Right lung (tissue), 5 donors: ENCODE data around the gene FAM161B. TPM values are rescaled to one million over a fixed set of nuclear protein-coding genes. Genes with fewer than 3 reads are reported as not detected.
"Not testable (repeated sequence)": the region's sequence is repeated elsewhere in the genome, so short reads cannot be mapped to it uniquely, and the experiment has no call there.

Experiments used
- DNase-seq, 2 donors: peaks; one replicate each; pipeline ENCODE4 v3.0.0-alpha.2; 2013
- polyA plus RNA-seq, 5 donors: library from polyadenylated mRNA; unstranded; fragments of 120-200 nt; gene quantifications; one replicate each; pipeline versions ENCODE4 v1.2.1 to v1.2.3, GENCODE V29; 2013; ENCODE audit warnings: inconsistent platforms in 1 of 5, low replicate concordance in 1 of 5; ENCODE audit not compliant: insufficient read length in 5 of 5, insufficient read depth in 1 of 5

Gene FAM161B
- polyA plus RNA-seq, 5 donors: 10.6 to 14.9 (median 13.3) TPM

DNA sequence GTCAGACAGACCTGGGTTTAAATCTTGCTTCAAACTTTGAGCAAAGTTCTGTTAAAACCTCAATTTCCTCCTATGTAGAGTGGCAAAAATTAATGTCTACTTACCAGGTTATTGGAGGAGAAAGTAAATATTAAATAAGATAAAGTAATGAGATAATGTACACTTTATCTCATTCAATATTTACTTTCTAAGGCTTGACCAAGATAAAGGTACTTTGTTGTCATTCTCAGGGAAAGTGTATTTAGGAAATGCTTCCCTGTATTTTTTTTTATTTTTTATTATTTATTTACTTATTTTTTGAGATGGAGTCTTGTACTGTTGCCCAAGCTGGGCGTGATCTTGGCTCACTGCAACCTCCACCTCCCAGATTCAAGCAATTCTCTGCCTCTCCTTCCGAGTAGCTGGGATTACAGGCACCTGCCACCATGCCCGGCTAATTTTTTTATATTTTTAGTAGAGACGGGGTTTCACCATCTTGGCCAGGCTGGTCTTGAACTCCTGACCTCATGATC is 4.7 kb downstream of the FAM161B start:
- no peak for DNase-seq

DNA sequence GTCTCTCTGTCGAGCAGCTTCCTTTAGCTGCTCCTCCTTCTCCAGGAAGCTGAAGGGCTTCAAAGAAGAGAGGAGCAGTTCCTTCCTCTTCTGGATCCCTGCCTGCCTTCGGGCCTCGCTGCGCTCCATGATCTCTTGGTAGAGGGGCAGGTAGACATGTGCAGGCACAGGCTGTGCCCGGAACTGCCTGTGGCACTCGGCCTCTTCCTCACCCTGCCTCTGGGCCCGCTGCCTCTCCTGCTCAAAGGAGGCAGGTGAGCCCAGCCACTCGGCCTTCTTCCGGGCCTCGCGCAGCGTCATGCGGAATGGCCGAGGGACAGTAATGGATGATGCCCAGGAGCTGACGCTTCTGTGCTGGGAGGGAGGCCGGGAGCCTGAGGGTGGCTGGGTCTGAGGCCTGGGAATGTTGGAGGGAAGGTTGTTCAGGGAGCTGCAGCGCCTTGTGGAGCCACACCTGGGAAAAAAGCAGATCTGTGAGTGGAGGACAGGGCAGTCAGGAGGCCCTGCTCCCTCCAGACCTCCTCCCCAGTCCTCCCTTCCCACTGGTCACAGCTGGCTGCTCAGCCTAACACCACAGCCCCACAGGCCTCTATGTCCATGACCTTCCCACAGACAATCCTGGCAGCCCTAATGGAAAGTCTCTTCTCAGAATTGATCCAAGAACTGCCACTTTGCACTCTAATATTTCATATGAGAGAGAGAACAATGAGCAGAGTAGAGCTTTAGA is 5.3 kb downstream of the FAM161B start:
- DNase-seq: no peak

GRCh38 chr14:73943083-73943482 is 6.8 kb downstream of the FAM161B start:
- peak; percentile 65 to 76 for DNase-seq

DNA sequence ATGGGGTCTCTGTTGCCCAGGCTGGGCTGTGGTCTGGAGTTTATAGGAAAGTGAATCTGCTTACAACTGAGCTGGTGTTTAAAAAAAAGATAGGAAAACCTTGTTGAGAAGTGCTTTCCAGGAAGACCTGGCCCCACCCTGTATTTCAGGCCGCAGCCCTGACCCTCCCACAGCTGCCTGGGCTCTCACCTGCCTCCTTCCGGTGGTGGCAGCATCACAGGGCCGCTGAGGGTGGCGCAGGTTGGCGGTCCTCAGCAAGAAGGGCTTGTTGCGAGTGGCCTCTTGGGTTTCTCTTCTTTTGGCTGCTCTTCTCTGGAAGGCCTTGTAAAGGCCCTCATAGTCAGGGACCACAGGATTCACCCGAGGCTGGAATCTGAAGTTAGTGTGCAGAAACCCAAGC is 7.7 kb downstream of the FAM161B start:
- no peak for DNase-seq

DNA sequence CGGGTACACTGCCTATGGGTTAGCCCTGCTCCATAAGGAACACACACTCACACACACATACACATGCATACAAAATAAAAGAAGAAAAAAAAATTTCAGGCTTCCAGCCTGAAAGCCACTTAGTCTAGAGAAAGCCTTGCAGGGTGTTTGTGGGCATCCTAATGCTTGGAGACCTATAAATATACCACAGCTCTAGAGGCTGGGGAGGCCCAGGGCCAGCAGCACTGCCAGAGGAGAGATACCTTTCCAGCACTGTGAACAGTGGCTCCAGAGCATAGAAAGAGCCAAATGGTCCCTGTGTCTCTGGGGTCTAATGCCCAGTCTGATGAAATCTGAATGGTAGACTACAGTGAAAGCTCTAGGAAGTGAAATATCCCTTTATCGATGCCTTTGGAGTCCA is 12.9 kb downstream of the FAM161B start:
- DNase-seq: no peak

GRCh38 chr14:73936548-73936947 is 13.3 kb downstream of the FAM161B start:
- no peak for DNase-seq

GRCh38 chr14:73935666-73936065 is 14.2 kb downstream of the FAM161B start:
- no peak for DNase-seq

GRCh38 chr14:73924337-73924736 is 25.6 kb downstream of the FAM161B start:
- DNase-seq: no peak

DNA sequence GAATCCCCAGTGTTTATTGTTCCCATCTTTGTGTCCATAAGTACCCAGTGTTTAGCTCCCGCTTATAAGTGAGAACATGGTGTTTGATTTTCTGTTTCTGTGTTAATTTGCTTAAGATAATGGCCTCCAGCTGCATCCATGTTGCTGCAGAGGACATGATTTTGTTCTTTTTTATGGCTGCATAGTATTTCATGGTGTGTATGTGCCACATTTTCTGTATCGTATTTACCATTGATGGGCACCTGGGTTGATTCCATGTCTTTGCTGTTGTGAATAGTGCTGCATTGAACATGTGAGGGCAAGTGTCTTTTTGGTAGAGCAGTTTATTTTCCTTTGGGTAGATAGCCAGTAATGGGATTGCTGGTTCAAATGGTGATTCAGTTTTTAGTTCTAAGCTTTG is 30.4 kb downstream of the FAM161B start:
- not testable (repeated sequence) for DNase-seq

DNA sequence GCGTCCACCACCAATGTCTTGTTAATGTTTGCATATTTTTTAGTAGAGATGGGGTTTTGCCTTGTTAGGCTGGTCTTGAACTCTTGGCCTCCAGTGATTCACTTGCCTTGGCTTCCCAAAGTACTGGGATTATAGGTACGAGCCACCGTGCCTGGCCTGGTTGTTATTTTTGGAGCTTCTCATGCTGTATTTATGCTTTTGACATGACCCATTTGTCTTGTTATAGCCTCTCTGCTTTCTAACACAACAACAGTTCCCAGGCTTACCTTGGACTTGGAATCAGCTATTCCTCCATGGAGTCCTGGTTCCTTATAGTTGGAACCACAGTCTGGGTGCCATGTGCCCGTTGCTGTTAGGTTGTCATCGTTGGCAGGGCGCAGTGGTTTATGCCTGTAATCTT is 33.6 kb downstream of the FAM161B start:
- no peak for DNase-seq

GRCh38 chr14:73913256-73913655 is 36.6 kb downstream of the FAM161B start:
- no peak for DNase-seq

- no peak for DNase-seq
Measured at GRCh38 chr14:73909681-73910080, 40.2 kb downstream of the FAM161B start.

GRCh38 chr14:73903028-73903427 is 46.9 kb downstream of the FAM161B start:
- DNase-seq: no peak

GRCh38 chr14:73896521-73896920 is 53.4 kb downstream of the FAM161B start:
- DNase-seq: no peak

GRCh38 chr14:73895939-73896338 is 54.0 kb downstream of the FAM161B start:
- DNase-seq: no peak

GRCh38 chr14:73894180-73894687 is 55.7 kb downstream of the FAM161B start:
- DNase-seq: not testable (repeated sequence)

DNA sequence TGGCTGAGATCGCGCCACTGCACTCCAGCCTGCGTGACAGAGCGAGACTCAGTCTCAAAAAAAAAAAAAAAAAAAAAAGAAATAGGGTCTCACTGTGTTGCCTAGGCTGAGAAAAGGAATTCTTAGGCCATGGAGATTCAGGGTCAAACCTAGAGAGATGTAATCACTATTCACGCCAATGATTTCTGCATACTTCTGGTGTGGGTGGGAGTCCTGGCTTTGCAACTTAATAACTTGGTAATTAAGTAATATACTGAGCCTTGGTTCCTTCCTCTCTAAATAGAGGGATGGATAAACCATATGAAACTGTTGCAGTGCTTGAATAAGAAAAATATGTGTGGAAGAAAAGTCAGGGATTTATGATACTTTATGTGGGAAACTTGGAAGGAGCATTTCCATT is 60.5 kb downstream of the FAM161B start:
- no peak for DNase-seq

DNA sequence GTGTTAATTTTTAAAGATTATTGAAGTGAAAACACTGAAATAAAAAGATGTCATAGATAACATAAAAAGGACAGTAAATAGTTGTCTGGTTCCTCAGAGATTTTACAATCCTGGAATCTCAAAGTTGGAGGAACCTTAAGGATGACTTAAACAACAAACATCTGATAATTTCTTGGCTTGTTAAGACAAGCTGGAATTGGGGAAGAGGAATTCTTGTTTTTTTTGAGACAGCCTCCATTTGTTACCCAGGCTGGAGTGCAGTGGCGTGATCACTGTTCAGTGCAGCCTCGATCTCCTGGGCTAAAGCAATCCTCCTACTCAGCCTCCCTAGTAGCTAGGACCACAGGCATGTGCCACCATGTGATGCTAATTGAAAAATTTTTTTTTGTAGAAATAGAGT is 60.9 kb downstream of the FAM161B start:
- no peak for DNase-seq

GRCh38 chr14:73888460-73888725 is 61.5 kb downstream of the FAM161B start:
- no peak for DNase-seq

- no peak for DNase-seq
Measured at GRCh38 chr14:73887694-73888459, 62.0 kb downstream of the FAM161B start.

GRCh38 chr14:73887318-73887616 is 62.6 kb downstream of the FAM161B start:
- DNase-seq: no peak

DNA sequence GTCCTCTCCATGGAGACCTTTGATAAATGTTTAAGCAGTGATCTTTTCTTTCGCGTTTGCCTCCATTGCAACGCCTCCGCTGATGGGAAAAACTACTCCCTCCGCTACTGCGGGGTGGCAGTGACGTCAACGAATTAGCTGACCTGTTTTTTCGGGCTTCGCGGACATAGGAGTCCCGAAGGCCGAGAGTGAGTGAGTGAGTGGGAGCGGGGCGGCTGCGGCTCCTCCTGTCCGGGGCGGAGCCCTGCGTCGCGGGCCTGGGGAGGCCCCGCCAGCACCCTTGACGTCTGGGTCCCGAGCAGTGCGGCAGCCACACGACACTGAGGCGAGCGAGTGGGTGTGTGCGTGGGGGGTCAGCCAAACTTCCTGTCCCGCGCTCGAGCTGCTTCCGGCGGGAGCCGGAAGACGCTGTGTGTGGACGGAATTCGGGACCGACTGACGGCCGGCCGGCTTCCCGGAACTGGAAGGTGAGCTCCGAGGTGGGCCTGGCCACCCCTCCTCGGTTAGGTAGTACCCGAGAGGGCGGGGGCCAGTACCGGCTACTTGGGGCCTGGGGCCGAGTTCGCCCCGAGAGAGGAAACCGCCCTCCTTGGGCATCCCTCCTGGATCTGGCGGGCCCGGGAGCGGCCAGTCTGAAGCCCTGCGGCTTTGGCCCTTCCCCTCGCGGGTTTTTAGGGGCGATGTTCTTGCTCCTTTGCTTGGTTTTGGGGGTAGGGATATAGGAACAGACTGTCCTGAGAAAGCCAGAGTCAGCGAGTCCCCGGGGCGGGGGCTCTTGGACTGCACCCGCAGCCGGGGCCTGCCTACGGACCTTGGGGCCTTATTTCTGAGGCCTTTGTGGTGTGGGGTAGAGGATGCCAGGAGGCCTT is 63.2 kb downstream of the FAM161B start, which contains the start of gene ZNF410:
Gene ZNF410 (plus strand): TSS at position 411 of the 869 bp plus-strand sequence. CDS start 5,317 bp downstream, outside the sequence.
- DNase-seq: peak; percentile 94 to 95
